IMR-90 (cell line): ENCODE measurements around the gene GNB1L.

Experiments used
- BHLHE40 ChIP-seq: fragments of 150-350 bp; IDR thresholded peaks from 2 replicates; pipeline ENCODE4 v1.6.1; 2016; ENCODE audit warnings: mild to moderate bottlenecking, low read depth, low read length
- CEBPB ChIP-seq: IDR thresholded peaks from 2 replicates; pipeline ENCODE4 v1.6.1; 2012; ENCODE audit warnings: low read depth, low read length, improper control_type of control experiment
- CHD1 ChIP-seq: IDR thresholded peaks from 2 replicates; pipeline ENCODE4 v1.6.1; 2012; ENCODE audit warnings: low read depth, low read length, improper control_type of control experiment
- CTCF ChIP-seq: conservative IDR thresholded peaks from 2 replicates; pipeline ENCODE4 v1.5.1; 2012; ENCODE audit warnings: mild to moderate bottlenecking, low read depth, low read length, improper control_type of control experiment
- FOS ChIP-seq: fragments of 150-350 bp; IDR thresholded peaks from 2 replicates; pipeline ENCODE4 v1.6.1; 2016; ENCODE audit warnings: low read depth, low read length
- MAFK ChIP-seq: IDR thresholded peaks from 2 replicates; pipeline ENCODE4 v1.6.1; 2012; ENCODE audit warnings: low read depth, low read length, improper control_type of control experiment
- MXI1 ChIP-seq: IDR thresholded peaks from 2 replicates; pipeline ENCODE4 v1.6.1; 2012; ENCODE audit warnings: low read depth, mild to moderate bottlenecking, low read length, moderate library complexity, borderline replicate concordance
- NFE2L2 ChIP-seq: fragments of 150-350 bp; IDR thresholded peaks from 2 replicates; pipeline ENCODE4 v1.6.1; 2016; ENCODE audit warnings: low read depth, mild to moderate bottlenecking, low read length
- POLR2A ChIP-seq: IDR thresholded peaks from 2 replicates; pipeline ENCODE4 v1.6.1; 2012; ENCODE audit warnings: mild to moderate bottlenecking, low read depth, low read length
- RAD21 ChIP-seq: IDR thresholded peaks from 2 replicates; pipeline ENCODE4 v1.6.1; 2012; ENCODE audit warnings: low read length, improper control_type of control experiment
- RCOR1 ChIP-seq: IDR thresholded peaks from 2 replicates; pipeline ENCODE4 v1.6.1; 2012; ENCODE audit warnings: mild to moderate bottlenecking, low read length, improper control_type of control experiment; ENCODE audit not compliant: insufficient replicate concordance
- RFX5 ChIP-seq: IDR thresholded peaks from 2 replicates; pipeline ENCODE4 v1.8.0; 2012; ENCODE audit warnings: low read depth, mild to moderate bottlenecking, low read length, moderate library complexity
- SMC3 ChIP-seq: fragments of 150-350 bp; IDR thresholded peaks from 2 replicates; pipeline ENCODE4 v1.6.1; 2016; ENCODE audit warnings: low read depth, mild to moderate bottlenecking, antibody characterized with exemption, low read length, moderate library complexity
- USF2 ChIP-seq: fragments of 150-350 bp; IDR thresholded peaks from 2 replicates; pipeline ENCODE4 v1.6.1; 2017; ENCODE audit warnings: mild to moderate bottlenecking, antibody characterized with exemption, low read length, low read depth

- TF ChIP-seq RCOR1 (no peak), CTCF (no peak), MAFK (no peak), MXI1 (no peak), SMC3 (no peak), BHLHE40 (no peak), POLR2A (no peak), CEBPB (no peak), CHD1 (no peak), FOS (no peak), USF2 (no peak), RAD21 (no peak), RFX5 (no peak), NFE2L2 (no peak)
Observed at GRCh38 chr22:19770349-19771220, 84.1 kb downstream of the GNB1L start.
